HUES64 (cell line): Measurements from ENCODE around the gene OLFML1.

Experiments
- H3K27ac ChIP-seq: 2 replicates; pipeline ENCODE4 v1.7.0; 2013; ENCODE audit warnings: low read depth, low read length, inconsistent platforms
- H3K27me3 ChIP-seq: 2 replicates; pipeline ENCODE4 v1.6.1; 2013; ENCODE audit warnings: mild to moderate bottlenecking, low read length; ENCODE audit not compliant: insufficient read depth
- H3K36me3 ChIP-seq: 2 replicates; pipeline ENCODE4 v1.6.1; 2013; ENCODE audit warnings: mild to moderate bottlenecking, low read length; ENCODE audit not compliant: insufficient read depth
- H3K4me1 ChIP-seq: 2 replicates; pipeline ENCODE4 v1.6.1; 2013; ENCODE audit warnings: mild to moderate bottlenecking, low read length, moderate library complexity; ENCODE audit not compliant: insufficient read depth
- H3K4me3 ChIP-seq: 2 replicates; pipeline ENCODE4 v1.5.1; 2013; ENCODE audit warnings: mild to moderate bottlenecking, low read length, moderate library complexity
- H3K9ac ChIP-seq: 2 replicates; pipeline ENCODE4 v1.6.1; 2013; ENCODE audit warnings: mild to moderate bottlenecking, low read depth, low read length
- H3K9me3 ChIP-seq: 2 replicates; pipeline ENCODE4 v1.6.1; 2013; ENCODE audit warnings: low read depth, low read length; ENCODE audit not compliant: insufficient read depth
- WGBS: fragments of 150-250, 120-280 bp; methylation state at CpG from one replicate; pipeline ENCODE4 v1.1.7; 2013; ENCODE audit warnings: missing lambda C conversion rate; 5-methylcytosine and 5-hydroxymethylcytosine counted together

The OLFML1 gene

DNA sequence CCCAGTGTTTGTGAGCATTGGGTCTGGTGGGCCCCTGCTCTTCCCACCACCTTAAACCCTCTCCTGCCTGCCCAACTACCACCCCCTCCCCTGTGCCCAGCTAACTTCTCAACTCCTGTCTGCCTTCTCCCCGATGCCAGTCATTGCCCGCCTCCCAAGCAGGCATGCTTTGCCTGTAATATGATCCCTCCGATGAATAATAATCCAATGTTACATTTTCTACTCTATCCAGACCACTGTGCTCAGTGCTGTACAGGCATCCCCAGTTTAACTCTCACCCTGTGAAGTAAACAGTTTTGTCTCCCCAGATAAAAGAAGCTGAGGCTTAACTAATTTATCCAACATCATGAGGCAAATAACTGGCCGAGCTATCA is 35.5 kb upstream of the OLFML1 start:
- Histone ChIP-seq H3K27me3 (no peaks in the 10 kb centered on the region), H3K4me1 (peaks cover 8% of the 10 kb centered on the region; the same call in 1 of the 2 replicates), H3K9ac (no peak overlapping the region), H3K9me3 (no peaks in the 10 kb centered on the region), H3K4me3 (no peak overlapping the region), H3K27ac (no peak overlapping the region), H3K36me3 (no peaks in the 10 kb centered on the region)
- WGBS, result 90% methylated on average over 3 of the region's 4 CpGs

GRCh38 chr11:7450836-7451235 is 34.5 kb upstream of the OLFML1 start:
- Histone ChIP-seq H3K36me3 (no peaks in the 10 kb centered on the region), H3K4me3 (no peak overlapping the region), H3K9ac (no peak overlapping the region), H3K9me3 (no peaks in the 10 kb centered on the region), H3K4me1 (peaks cover 5% of the 10 kb centered on the region; the same call in 1 of the 2 replicates), H3K27me3 (no peaks in the 10 kb centered on the region), H3K27ac (no peak overlapping the region)
- WGBS, result 94% methylated on average over 2 of the region's 3 CpGs

- Histone ChIP-seq H3K4me3 (no peak overlapping the region), H3K9ac (no peak overlapping the region), H3K27ac (no peak overlapping the region), H3K27me3 (no peaks in the 10 kb centered on the region), H3K9me3 (no peaks in the 10 kb centered on the region), H3K4me1 (peaks cover 5% of the 10 kb centered on the region; the same call in 1 of the 2 replicates), H3K36me3 (no peaks in the 10 kb centered on the region)
- 76% methylated on average over 3 of the region's 3 CpGs for WGBS
Observed at GRCh38 chr11:7451520-7451919, 33.8 kb upstream of the OLFML1 start.

DNA sequence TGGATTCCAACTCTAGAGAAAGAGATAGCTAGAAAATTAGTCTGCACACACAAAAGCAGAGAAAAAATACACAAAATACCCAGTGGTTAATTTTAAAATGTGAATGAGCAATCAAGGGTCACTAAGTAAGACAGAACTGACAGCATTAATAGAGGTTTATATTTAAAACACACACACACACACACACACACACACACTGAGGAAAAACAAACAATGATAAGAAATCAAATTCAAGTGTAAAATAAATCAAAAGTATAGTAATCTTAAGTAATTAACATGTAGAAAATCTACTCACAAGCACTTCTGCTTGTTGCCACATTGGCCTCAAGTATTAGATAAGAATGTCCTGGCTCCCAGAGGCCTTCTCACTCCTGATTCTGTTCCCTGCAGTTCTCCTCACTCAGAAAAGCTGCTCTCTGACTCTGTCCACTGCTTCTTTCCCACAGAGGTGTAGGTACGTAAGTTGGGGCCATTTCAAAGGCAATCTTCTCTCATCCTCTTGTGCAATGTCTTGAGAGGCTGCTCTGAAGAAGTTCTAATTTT is 33.3 kb upstream of the OLFML1 start:
- WGBS, result 88% methylated on average over 1 of the region's 1 CpG
- no peaks in the 10 kb centered on the region for H3K27me3 ChIP-seq
- no peak overlapping the region for H3K27ac ChIP-seq
- H3K9ac ChIP-seq, result no peak overlapping the region
- no peak overlapping the region for H3K4me3 ChIP-seq
- no peaks in the 10 kb centered on the region for H3K36me3 ChIP-seq
- H3K9me3 ChIP-seq, result no peaks in the 10 kb centered on the region
- peaks cover 5% of the 10 kb centered on the region; the same call in 1 of the 2 replicates for H3K4me1 ChIP-seq

GRCh38 chr11:7454854-7455253 is 30.5 kb upstream of the OLFML1 start:
- 87% methylated on average over 2 of the region's 2 CpGs for WGBS
- Histone ChIP-seq H3K36me3 (no peaks in the 10 kb centered on the region), H3K4me3 (no peak overlapping the region), H3K9ac (no peak overlapping the region), H3K9me3 (no peaks in the 10 kb centered on the region), H3K27ac (no peak overlapping the region), H3K4me1 (peaks cover 5% of the 10 kb centered on the region; the same call in 1 of the 2 replicates), H3K27me3 (no peaks in the 10 kb centered on the region)

- Histone ChIP-seq H3K4me3 (no peak overlapping the region), H3K36me3 (no peaks in the 10 kb centered on the region), H3K9me3 (no peaks in the 10 kb centered on the region), H3K4me1 (no peaks in the 10 kb centered on the region), H3K9ac (no peak overlapping the region), H3K27me3 (no peaks in the 10 kb centered on the region), H3K27ac (no peak overlapping the region)
- WGBS, result 92% methylated on average over 1 of the region's 1 CpG
Observed at GRCh38 chr11:7457211-7457610, 28.1 kb upstream of the OLFML1 start.

DNA sequence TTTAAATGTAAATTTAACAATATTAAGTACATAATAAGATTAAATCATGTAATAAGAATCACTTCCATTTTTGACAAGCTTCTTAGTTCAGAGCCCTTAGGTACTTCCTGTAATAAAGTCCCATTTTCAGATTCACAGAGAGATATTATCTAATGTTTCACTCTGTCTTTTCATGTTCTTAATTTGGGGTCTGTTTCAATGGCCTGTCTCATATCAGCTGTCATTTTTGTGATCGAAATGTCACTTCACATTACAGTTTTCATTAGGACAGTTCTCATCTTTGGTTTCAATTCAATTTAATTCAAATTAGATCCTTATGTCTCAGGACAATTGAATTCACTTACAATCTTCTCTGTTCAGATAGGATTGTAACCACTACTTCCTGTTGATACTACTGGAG is 22.6 kb upstream of the OLFML1 start:
- H3K27ac ChIP-seq, result no peak overlapping the region
- WGBS, result 83% methylated on average over 1 of the region's 1 CpG
- H3K27me3 ChIP-seq, result no peaks in the 10 kb centered on the region
- no peaks in the 10 kb centered on the region for H3K4me1 ChIP-seq
- no peaks in the 10 kb centered on the region for H3K36me3 ChIP-seq
- no peak overlapping the region for H3K4me3 ChIP-seq
- H3K9me3 ChIP-seq, result no peaks in the 10 kb centered on the region
- H3K9ac ChIP-seq, result no peak overlapping the region

DNA sequence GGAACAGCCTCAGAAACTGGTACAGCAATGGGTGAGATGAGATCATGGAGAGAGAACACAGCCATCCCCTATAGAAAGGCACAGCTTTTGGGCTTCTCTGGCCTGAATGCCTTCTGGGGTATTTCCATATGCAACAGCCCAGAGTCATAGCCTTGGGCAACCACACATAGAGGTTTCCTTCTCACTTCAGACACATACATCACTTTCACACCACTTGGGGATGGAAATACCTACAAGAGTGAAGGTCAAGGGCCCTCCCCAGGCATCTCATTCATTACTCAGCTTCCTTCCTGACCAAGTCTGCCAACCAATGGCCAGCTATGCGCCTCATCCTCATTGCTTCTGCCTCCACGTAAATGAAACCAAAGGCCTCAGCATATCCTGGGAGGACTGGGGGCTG is 17.7 kb upstream of the OLFML1 start:
- no peak overlapping the region for H3K27ac ChIP-seq
- no peaks in the 10 kb centered on the region for H3K27me3 ChIP-seq
- WGBS, result 91% methylated on average over 2 of the region's 2 CpGs
- no peak overlapping the region for H3K4me3 ChIP-seq
- H3K4me1 ChIP-seq, result no peaks in the 10 kb centered on the region
- no peaks in the 10 kb centered on the region for H3K36me3 ChIP-seq
- H3K9ac ChIP-seq, result no peak overlapping the region
- H3K9me3 ChIP-seq, result no peaks in the 10 kb centered on the region

DNA sequence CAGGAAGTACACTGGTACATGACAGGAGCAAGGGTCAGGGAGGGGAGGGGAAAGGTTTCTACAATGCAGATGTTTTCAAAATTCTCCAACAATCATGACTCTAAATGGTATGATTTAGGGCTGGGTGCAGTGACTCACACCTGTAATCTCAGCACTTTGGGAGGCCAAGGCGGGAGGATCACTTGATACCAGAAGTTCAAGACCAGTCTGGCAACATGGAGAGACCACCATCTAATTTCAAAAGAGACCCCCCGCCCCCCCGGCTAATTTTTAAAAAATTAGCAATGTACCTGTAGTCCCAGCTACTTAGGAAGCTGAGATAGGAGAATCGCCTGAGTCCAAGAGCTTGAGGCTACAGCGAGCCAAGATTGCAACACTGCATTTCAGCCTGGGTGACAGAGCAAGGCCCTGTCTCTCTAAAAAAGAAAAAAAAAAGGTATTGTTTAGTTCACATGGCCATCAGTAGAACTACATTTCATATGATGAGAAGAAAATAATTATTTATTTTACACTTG is 15.9 kb upstream of the OLFML1 start:
- no peaks in the 10 kb centered on the region for H3K4me1 ChIP-seq
- WGBS, result 89% methylated on average over 5 of the region's 5 CpGs
- H3K9me3 ChIP-seq, result no peaks in the 10 kb centered on the region
- no peaks in the 10 kb centered on the region for H3K27me3 ChIP-seq
- H3K36me3 ChIP-seq, result no peaks in the 10 kb centered on the region
- no peak overlapping the region for H3K27ac ChIP-seq
- H3K4me3 ChIP-seq, result no peak overlapping the region
- H3K9ac ChIP-seq, result no peak overlapping the region

DNA sequence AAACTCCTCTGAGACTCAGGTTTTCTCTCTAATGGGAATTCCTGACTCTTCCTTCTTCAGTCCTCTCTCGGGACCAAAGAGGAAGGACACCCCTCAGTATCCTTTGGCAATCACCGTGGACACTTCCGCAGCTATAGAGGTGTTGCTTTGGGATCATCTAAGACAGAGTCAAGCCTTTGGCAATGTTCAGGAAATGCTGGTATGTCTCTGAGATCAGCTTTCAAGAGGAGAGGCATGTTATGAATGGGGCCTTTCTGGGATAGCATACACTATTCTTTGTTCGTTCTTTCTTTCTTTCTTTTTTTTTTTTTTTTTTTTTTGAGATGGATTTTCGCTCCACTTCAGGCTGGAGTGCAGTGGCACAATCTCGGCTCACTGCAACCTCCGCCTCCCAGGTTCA is 14.2 kb upstream of the OLFML1 start:
- WGBS, result 95% methylated on average over 5 of the region's 7 CpGs
- Histone ChIP-seq H3K9me3 (no peaks in the 10 kb centered on the region), H3K4me3 (no peak overlapping the region), H3K27ac (no peak overlapping the region), H3K36me3 (no peaks in the 10 kb centered on the region), H3K4me1 (no peaks in the 10 kb centered on the region), H3K9ac (no peak overlapping the region), H3K27me3 (no peaks in the 10 kb centered on the region)

GRCh38 chr11:7473717-7474116 is 11.6 kb upstream of the OLFML1 start:
- no peak overlapping the region for H3K4me3 ChIP-seq
- no peaks in the 10 kb centered on the region for H3K36me3 ChIP-seq
- no peaks in the 10 kb centered on the region for H3K4me1 ChIP-seq
- H3K27ac ChIP-seq, result no peak overlapping the region
- 46% methylated on average over 1 of the region's 1 CpG for WGBS
- H3K9me3 ChIP-seq, result no peaks in the 10 kb centered on the region
- no peaks in the 10 kb centered on the region for H3K27me3 ChIP-seq
- no peak overlapping the region for H3K9ac ChIP-seq

DNA sequence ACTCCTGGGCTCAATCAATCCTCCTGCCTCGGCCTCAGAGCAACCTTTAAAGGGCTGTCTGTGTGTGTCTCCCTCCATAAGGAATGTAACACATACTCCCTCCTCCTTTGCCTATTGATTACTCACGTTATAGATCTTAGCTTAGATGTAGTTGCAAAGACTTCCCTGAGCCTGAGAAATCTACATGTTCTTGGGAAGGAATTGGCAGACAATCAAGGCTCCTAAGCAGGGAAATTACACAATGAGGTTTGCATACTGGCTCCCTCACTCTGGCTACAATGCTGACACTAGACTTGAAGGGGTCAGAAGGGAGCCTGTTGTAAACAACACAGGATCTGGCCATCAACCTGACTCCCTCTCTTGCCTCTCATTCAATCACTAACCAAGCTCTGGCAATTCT is 5.2 kb upstream of the OLFML1 start:
- H3K9me3 ChIP-seq, result no peaks in the 10 kb centered on the region
- H3K27me3 ChIP-seq, result no peaks in the 10 kb centered on the region
- no peak overlapping the region for H3K4me3 ChIP-seq
- H3K36me3 ChIP-seq, result no peaks in the 10 kb centered on the region
- no peak overlapping the region for H3K9ac ChIP-seq
- 63% methylated on average over 2 of the region's 2 CpGs for WGBS
- H3K4me1 ChIP-seq, result peaks cover 6% of the 10 kb centered on the region
- no peak overlapping the region for H3K27ac ChIP-seq
